Aorta (tissue), 5 donors: Measurements from ENCODE around the gene CYP11A1. TPM values are rescaled to one million over a fixed set of nuclear protein-coding genes. Genes with fewer than 3 reads are reported as not detected.
"Not testable (repeated sequence)": the region's sequence is repeated elsewhere in the genome, so short reads cannot be mapped to it uniquely, and the experiment has no call there.

Source experiments
- ATAC-seq: fragments of 200-7000 bp; cut with Tn5 transposase; one replicate; pipeline ENCODE4 v1.9.1; 2022; ENCODE audit warnings: moderate library complexity; ENCODE audit not compliant: low FRiP score
- DNase-seq, 2 donors: peaks; one replicate each; pipeline ENCODE4 v3.0.0-alpha.2; 2020
- H3K27ac ChIP-seq, 2 donors: one replicate each; pipeline ENCODE4 v1.5.1; 2013; ENCODE audit warnings: low read length in 2 of 2, mild to moderate bottlenecking in 2 of 2, moderate library complexity in 2 of 2, control low read depth in 1 of 2, inconsistent platforms in 1 of 2, low read depth in 1 of 2
- H3K27me3 ChIP-seq, 2 donors: one replicate each; pipeline ENCODE4 v1.6.1; 2013; ENCODE audit warnings: control low read depth in 1 of 2, low read length in 1 of 2, mild to moderate bottlenecking in 1 of 2, moderate library complexity in 1 of 2; ENCODE audit not compliant: insufficient read depth in 2 of 2, control insufficient read depth in 1 of 2
- H3K36me3 ChIP-seq, 2 donors: one replicate each; pipeline ENCODE4 v1.6.1; 2013; ENCODE audit warnings: control low read depth in 1 of 2, low read length in 1 of 2, mild to moderate bottlenecking in 1 of 2; ENCODE audit not compliant: insufficient read depth in 2 of 2, control insufficient read depth in 1 of 2
- H3K4me1 ChIP-seq, 2 donors: one replicate each; pipeline ENCODE4 v1.6.1; 2013; ENCODE audit warnings: low read length in 2 of 2, control low read depth in 1 of 2, mild to moderate bottlenecking in 1 of 2, moderate library complexity in 1 of 2; ENCODE audit not compliant: insufficient read depth in 2 of 2, control insufficient read depth in 1 of 2
- H3K4me3 ChIP-seq, 2 donors: one replicate each; pipeline ENCODE4 v1.5.1; 2013; ENCODE audit warnings: low read length in 2 of 2, control low read depth in 1 of 2, mild to moderate bottlenecking in 1 of 2
- H3K9me3 ChIP-seq: one replicate; pipeline ENCODE4 v1.6.1; 2013; ENCODE audit warnings: mild to moderate bottlenecking, low read length; ENCODE audit not compliant: control insufficient read depth
- WGBS, 2 donors: extraction: QIAGEN DNeasy Blood & Tissue Kit; methylation state at CpG; one replicate each; pipeline ENCODE4 v1.1.7; 2013; 5-methylcytosine and 5-hydroxymethylcytosine counted together
- intact Hi-C, 2 donors: fragments of 100-400 bp; cut with DNase I; formaldehyde crosslinking; loops; one replicate each; pipeline versions ENCODE4 v1.14.2 to v1.15.0; 2022
- polyA plus RNA-seq, 2 donors: library from polyadenylated mRNA; stranded (reverse); fragments of 200-250 nt; gene quantifications; one replicate each; pipeline ENCODE4 v1.2.3, GENCODE V29; 2013
- total RNA-seq, 2 donors: library from RNA; stranded (reverse); fragmentation: NEBNext Ultra II Directional; extraction: Animal tissue kit (Norgen Biotek cat#: 25700); gene quantifications; one replicate each; pipeline ENCODE4 v1.2.1, GENCODE V29; 2021
- donor health status: healthy with polysubstance abuse.
- donor health status: Bipolar disorder and iron deficiency.
- donor health status: DM: no; HTN: no; CAD: no.
- donor health status: DM: no; HTN: no; CAD: no.
- donor health status: DM: yes; HTN: yes; CAD: no.

CYP11A1 gene
- total and polyA plus RNA-seq, 4 donors: 0.10 to 1.5 (median 1.3) TPM; not detected in 1

DNA sequence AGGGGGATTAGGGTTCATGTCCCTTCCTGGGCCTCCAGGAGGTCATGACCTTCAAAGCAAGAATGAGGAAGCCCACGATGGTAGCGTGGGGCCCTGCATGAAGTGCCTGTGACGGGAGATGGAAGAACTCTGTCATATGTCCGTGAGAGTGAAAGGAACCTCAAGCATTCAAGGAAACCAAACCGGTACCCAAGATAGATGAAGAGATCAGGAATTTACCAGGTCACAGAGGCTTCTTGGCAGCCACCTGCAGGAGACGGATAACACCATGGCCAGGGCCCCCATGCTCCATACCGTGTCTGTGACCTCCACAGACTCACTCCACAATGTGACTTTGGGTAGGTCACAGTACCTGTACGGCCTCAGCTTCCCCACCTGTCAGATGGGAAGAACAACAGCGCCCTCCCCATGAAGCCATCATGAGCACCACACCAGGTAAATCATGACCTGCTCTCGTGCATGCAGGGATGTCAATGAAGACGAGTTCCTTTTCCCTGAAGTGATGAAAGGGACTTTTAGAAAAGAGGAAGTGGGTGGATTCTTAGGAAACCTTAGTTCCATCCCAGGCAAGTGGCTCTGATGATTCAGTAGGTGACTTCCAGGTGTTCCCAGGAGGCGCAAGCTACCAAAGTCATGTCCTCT is 23.3 kb upstream of the CYP11A1 start:
- WGBS, 2 donors: 90 to 95% methylated on average over 12 of the region's 12 CpGs
- no peak for ATAC-seq

GRCh38 chr15:74390049-74390646 is 22.7 kb upstream of the CYP11A1 start:
- H3K27ac ChIP-seq, DNase-seq, H3K27me3 ChIP-seq, H3K9me3 ChIP-seq, H3K36me3 ChIP-seq, H3K4me3 ChIP-seq, ATAC-seq, intact Hi-C loops, H3K4me1 ChIP-seq: not testable (repeated sequence)
- WGBS, 2 donors: 93 to 94% methylated on average over 11 of the region's 11 CpGs

More for the DNA sequence above, 23.3 kb upstream of the CYP11A1 start:
- H3K27ac ChIP-seq: no peak overlapping the region
- no peaks in the 10 kb centered on the region for H3K9me3 ChIP-seq
- H3K4me1 ChIP-seq: no peaks in the 10 kb centered on the region
- no peaks in the 10 kb centered on the region for H3K27me3 ChIP-seq
- intact Hi-C loops: no loop called here
- DNase-seq: no peak
- no peaks in the 10 kb centered on the region for H3K36me3 ChIP-seq
- H3K4me3 ChIP-seq: no peak overlapping the region

GRCh38 chr15:74389241-74390048 is 22.0 kb upstream of the CYP11A1 start:
- ATAC-seq (no peak), DNase-seq (no peak)
- Histone ChIP-seq H3K36me3 (no peaks in the 10 kb centered on the region), H3K9me3 (no peaks in the 10 kb centered on the region), H3K27me3 (no peaks in the 10 kb centered on the region), H3K4me3 (no peak overlapping the region), H3K4me1 (no peaks in the 10 kb centered on the region), H3K27ac (no peak overlapping the region)
- WGBS, 2 donors: 73% methylated on average over 20 of the region's 20 CpGs
- intact Hi-C loops: no loop called here

DNA sequence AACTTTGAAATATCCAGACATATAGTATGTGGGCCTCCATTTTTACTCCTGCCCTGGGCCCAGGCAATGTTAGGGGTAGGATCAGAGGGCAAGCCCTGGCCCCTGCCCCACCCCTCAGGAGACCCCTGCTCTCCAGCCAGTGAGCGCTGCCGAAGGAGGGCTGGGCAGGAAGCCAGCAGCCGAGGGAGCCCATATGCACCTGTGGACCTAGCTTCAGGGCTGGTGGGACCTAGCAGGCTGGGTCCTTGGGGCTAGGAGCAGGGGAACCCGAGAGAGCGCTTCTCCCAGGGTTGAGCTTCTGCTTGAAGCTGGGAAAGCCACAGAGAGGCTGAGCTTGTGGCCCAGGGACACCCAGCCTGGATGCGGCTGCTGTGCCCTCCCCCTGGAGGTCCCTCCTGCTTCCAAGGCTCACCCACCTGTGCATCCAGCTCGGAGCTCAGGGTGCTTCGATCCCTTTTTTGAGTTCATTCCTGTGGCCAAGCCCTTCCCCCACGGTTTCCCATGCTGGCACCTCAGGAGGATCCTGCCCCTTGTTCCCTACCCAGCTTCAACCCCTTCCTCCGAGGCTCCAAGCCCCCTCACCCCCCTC is 21.0 kb upstream of the CYP11A1 start:
- intact Hi-C loops: no loop called here
- DNase-seq (no peak), ATAC-seq (no peak)
- Histone ChIP-seq H3K27ac (no peak overlapping the region), H3K4me3 (no peak overlapping the region), H3K4me1 (no peaks in the 10 kb centered on the region), H3K27me3 (no peaks in the 10 kb centered on the region), H3K36me3 (no peaks in the 10 kb centered on the region), H3K9me3 (no peaks in the 10 kb centered on the region)
- 82 to 88% methylated on average over 9 to 10 of the region's 10 CpGs for WGBS, 2 donors

DNA sequence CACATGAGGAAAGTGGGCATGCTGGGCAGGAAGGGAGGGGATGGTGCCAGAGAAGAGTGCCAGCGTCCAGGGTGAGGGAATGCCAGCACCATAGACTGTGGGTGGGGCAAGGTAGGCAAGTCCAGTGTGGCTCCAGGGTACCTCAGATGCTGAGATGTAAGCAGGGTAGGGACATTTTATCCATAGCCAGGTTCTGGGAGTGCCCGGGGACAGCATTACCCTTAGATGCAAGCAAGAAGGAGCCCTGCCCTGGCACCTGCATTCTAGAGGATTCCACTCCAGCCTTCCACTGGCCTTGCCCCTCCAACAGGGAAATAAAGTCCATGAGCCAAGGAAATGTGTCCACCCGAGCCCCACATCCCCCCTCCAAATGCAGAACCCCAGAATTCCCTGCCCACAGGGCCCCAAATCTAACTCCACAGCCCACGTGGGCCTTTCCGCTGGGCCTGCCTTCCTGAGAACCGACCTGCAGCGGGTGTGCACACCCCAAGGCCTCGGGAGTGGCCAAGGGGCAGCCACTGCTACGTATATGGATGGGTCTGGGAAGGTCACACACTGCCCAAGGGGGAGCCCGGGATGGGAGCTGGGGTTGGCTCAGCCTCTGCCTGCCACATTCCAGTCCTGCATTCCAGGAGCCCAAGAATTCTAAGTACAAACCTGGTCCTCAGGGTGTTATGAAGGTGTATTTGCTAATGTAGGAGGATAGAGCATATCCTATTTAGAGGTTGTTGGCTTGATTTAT is 20.3 kb upstream of the CYP11A1 start:
- ATAC-seq (no peak), DNase-seq (no peak)
- intact Hi-C loops: no loop called here
- Histone ChIP-seq H3K4me3 (no peak overlapping the region), H3K27me3 (no peaks in the 10 kb centered on the region), H3K9me3 (no peaks in the 10 kb centered on the region), H3K27ac (no peak overlapping the region), H3K4me1 (no peaks in the 10 kb centered on the region), H3K36me3 (no peaks in the 10 kb centered on the region)
- WGBS, 2 donors: 74 to 80% methylated on average over 10 of the region's 10 CpGs

- Histone ChIP-seq H3K4me1 (no peaks in the 10 kb centered on the region), H3K9me3 (no peaks in the 10 kb centered on the region), H3K27ac (no peak overlapping the region)
These were observed 19.7 kb upstream of the CYP11A1 start for GRCh38 chr15:74387141-74387541.

DNA sequence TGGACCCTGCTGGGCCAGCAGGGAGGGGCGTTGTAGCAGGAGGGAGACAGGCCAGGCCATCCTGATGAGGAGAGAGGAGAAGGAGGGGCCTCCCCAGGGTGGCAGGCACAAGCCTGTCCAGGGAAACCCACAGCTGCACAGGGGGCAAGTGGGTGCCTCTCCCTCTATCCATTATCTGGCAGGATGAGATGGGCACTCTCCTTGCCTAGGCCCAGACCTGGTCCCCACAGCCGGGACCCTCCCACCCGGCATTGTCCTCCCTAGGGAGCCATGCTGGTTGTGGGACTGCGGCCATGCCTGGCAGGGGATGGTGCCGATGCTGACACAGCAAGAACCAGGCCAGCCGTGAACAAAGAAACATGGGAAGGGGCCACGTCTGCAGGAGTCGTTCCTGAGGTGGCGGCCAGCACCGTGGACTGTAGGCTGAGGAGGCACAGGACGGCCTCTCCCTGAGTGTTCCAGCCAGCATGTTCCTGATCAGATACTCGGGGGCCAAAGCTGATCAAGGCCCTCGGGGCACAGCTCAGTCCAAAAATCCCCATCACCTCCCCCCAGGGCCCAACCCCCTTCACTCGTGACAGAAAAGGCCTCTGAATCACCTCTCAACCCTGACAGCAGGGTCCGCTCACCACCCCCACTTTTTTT is 19.2 kb upstream of the CYP11A1 start:
- no peak for DNase-seq
- Histone ChIP-seq H3K27ac (no peak overlapping the region), H3K9me3 (no peaks in the 10 kb centered on the region), H3K4me3 (no peak overlapping the region), H3K27me3 (no peaks in the 10 kb centered on the region), H3K36me3 (no peaks in the 10 kb centered on the region), H3K4me1 (no peaks in the 10 kb centered on the region)
- WGBS, 2 donors: 65 to 78% methylated on average over 15 of the region's 15 CpGs
- intact Hi-C loops: no loop called here
- no peak for ATAC-seq

More at GRCh38 chr15:74387141-74387541, 19.7 kb upstream of the CYP11A1 start:
- intact Hi-C loops: no loop called here
- no peaks in the 10 kb centered on the region for H3K27me3 ChIP-seq
- DNase-seq (no peak), ATAC-seq (no peak)
- no peak overlapping the region for H3K4me3 ChIP-seq
- 86 to 89% methylated on average over 13 of the region's 13 CpGs for WGBS, 2 donors
- H3K36me3 ChIP-seq: no peaks in the 10 kb centered on the region

DNA sequence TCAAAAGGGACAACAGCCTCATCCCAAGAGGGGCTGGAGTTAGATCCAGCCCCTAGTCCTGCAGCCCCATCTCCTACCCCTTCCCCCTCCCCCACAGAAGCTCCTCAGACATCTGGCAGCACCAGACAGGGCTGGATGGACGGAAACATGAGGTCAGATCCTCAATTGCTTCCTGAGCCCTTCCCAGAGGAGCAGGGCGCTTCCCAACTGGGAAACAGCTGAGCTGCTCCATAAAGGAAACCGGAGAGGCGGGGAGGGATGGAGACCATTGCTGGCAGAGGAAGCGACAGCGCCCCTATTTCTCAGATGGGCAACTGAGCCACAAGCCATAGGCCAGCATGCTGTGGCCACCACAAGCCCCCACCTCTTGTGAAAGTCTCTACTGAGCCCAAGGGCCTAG is 18.3 kb upstream of the CYP11A1 start:
- H3K4me3 ChIP-seq: no peak overlapping the region
- DNase-seq (peak in 1 of 2 donors; percentile 24), ATAC-seq (no peak)
- no peaks in the 10 kb centered on the region for H3K36me3 ChIP-seq
- no peaks in the 10 kb centered on the region for H3K27me3 ChIP-seq
- no peak overlapping the region for H3K27ac ChIP-seq
- 90 to 92% methylated on average over 6 of the region's 6 CpGs for WGBS, 2 donors
- H3K9me3 ChIP-seq: no peaks in the 10 kb centered on the region
- intact Hi-C loops: no loop called here
- H3K4me1 ChIP-seq: no peaks in the 10 kb centered on the region
